Natural killer cell (primary cell): Measurements from ENCODE around the gene OPN1LW. TPM values are rescaled to one million over a fixed set of nuclear protein-coding genes. Genes with fewer than 3 reads are reported as not detected.
A peak's percentile ranks its signal among the peaks of the same experiment; 100 is the strongest.

ENCODE experiments used
- ATAC-seq, 3 donors: fragments of 150-1000 bp in 2 of 3; fragments of 200-7000 bp in 1 of 3; cut with Tn5 transposase; 1 replicate in 1 of 3; 2 replicates in 2 of 3; pipeline ENCODE4 v1.10.0; 2021; ENCODE audit warnings: mild to moderate bottlenecking in 2 of 3, moderate library complexity in 2 of 3
- DNase-seq, 2 donors: peaks; one replicate each; pipeline versions ENCODE4 v3.0.0 to v3.0.0-alpha.2; 2013 to 2021; ENCODE audit warnings: mixed read lengths in 1 of 2
- H3K27ac ChIP-seq: one replicate; pipeline ENCODE4 v1.5.1; 2013; ENCODE audit warnings: mild to moderate bottlenecking, low read length
- H3K27me3 ChIP-seq: one replicate; pipeline ENCODE4 v1.6.1; 2013; ENCODE audit warnings: low read length; ENCODE audit not compliant: control insufficient read depth, insufficient read depth
- H3K36me3 ChIP-seq: one replicate; pipeline ENCODE4 v1.6.1; 2013; ENCODE audit warnings: low read length; ENCODE audit not compliant: control insufficient read depth, insufficient read depth
- H3K4me1 ChIP-seq: one replicate; pipeline ENCODE4 v1.6.1; 2013; ENCODE audit warnings: low read length; ENCODE audit not compliant: control insufficient read depth, insufficient read depth
- H3K4me3 ChIP-seq: one replicate; pipeline ENCODE4 v1.5.1; 2013; ENCODE audit warnings: low read length
- H3K9me3 ChIP-seq: one replicate; pipeline ENCODE4 v1.6.1; 2013; ENCODE audit warnings: low read length; ENCODE audit not compliant: control insufficient read depth, insufficient read depth
- H3K27ac Mint-ChIP-seq, 2 donors: one replicate each; pipeline ENCODE4 v1.8.0; 2022; ENCODE audit warnings: mild to moderate bottlenecking in 2 of 2, mixed read lengths in 2 of 2, moderate library complexity in 1 of 2
- H3K27me3 Mint-ChIP-seq, 2 donors: one replicate each; pipeline ENCODE4 v1.8.0; 2022; ENCODE audit warnings: low read depth in 2 of 2, mixed read lengths in 2 of 2
- H3K36me3 Mint-ChIP-seq: one replicate; pipeline ENCODE4 v1.8.0; 2022; ENCODE audit warnings: mixed read lengths
- H3K4me1 Mint-ChIP-seq, 2 donors: one replicate each; pipeline ENCODE4 v1.8.0; 2022; ENCODE audit warnings: mixed read lengths in 2 of 2
- H3K4me3 Mint-ChIP-seq: one replicate; pipeline ENCODE4 v1.8.0; 2022; ENCODE audit warnings: mild to moderate bottlenecking, moderate library complexity, mixed read lengths
- H3K9me3 Mint-ChIP-seq, 2 donors: one replicate each; pipeline ENCODE4 v1.8.0; 2022; ENCODE audit warnings: mixed read lengths in 2 of 2
- CTCF ChIP-seq: fragments of 200-600 bp; IDR thresholded peaks from one replicate; pipeline ENCODE4 v1.8.0; 2022; ENCODE audit warnings: antibody characterized with exemption
- WGBS: methylation state at CpG from one replicate; pipeline ENCODE4 v1.1.7; 2013; ENCODE audit warnings: missing lambda C conversion rate; ENCODE audit not compliant: insufficient coverage; 5-methylcytosine and 5-hydroxymethylcytosine counted together
- intact Hi-C: fragments of 100-400 bp; cut with micrococcal nuclease; formaldehyde crosslinking; loops from one replicate; pipeline ENCODE4 v1.14.2; 2022
- total RNA-seq, 4 donors: library from RNA; stranded (reverse); fragments of 120-200 nt in 1 of 4; gene quantifications; one replicate each; pipeline versions ENCODE4 v1.2.3 to v1.2.4, GENCODE V29; 2013 to 2022

OPN1LW gene
- total RNA-seq, 3 donors from 2014 or later (not counting 1 experiment from before 2014, with no cell fraction given): not detected

- Histone ChIP-seq H3K4me1 (peaks cover 31% of the 10 kb centered on the region), H3K27me3 (no peaks in the 10 kb centered on the region), H3K36me3 (no peaks in the 10 kb centered on the region), H3K9me3 (no peaks in the 10 kb centered on the region), H3K27ac (peak within 1 kb of the TSS; percentile 87), H3K4me3 (peak within 1 kb of the TSS; percentile 82)
- Mint-ChIP-seq H3K36me3 (no peaks in the 10 kb centered on the region), H3K4me3 (peak within 1 kb of the TSS; percentile 94), H3K27ac (peak within 1 kb of the TSS; percentile 88 to 94), H3K9me3 (no peaks in the 10 kb centered on the region), H3K4me1 (peaks cover 35 to 40% of the 10 kb centered on the region in 2 donors), H3K27me3 (peaks cover 0 to 13% of the 10 kb centered on the region in 2 donors)
- no peak for TF ChIP-seq CTCF
- DNase-seq: peak; percentile 84 to 92
- ATAC-seq: peak; percentile 87 to 96 (median 90)
- intact Hi-C loops: loop anchor here (10.0 kb wide), 3 partner anchors 83 to 277 kb away; partner anchors contain the start of genes ARHGAP4, EMD, FLNA and IRAK1
- WGBS: 6% methylated on average over 74 of the region's 75 CpGs
Observed at GRCh38 chrX:154097589-154098541, 46.2 kb upstream of the OPN1LW start, which contains the start of gene MECP2. MECP2 (minus strand) TSS chrX:154097717.

GRCh38 chrX:154098551-154098950, 45.5 kb upstream of the OPN1LW start:
- no peak for TF ChIP-seq CTCF
- no peaks in the 10 kb centered on the region for H3K27me3 ChIP-seq
- H3K4me3 ChIP-seq: no peak overlapping the region
- H3K9me3 Mint-ChIP-seq: no peaks in the 10 kb centered on the region
- H3K27me3 Mint-ChIP-seq: peaks cover 0 to 13% of the 10 kb centered on the region in 2 donors
- no CpG with 5 or more reads among the region's 2 CpGs for WGBS
- intact Hi-C loops: loop anchor here (10.0 kb wide), 3 partner anchors 84 to 276 kb away; partner anchors contain the start of genes ARHGAP4, EMD, FLNA and IRAK1
- H3K27ac ChIP-seq: peak overlapping the region; percentile 82
- H3K4me3 Mint-ChIP-seq: peak overlapping the region; percentile 79
- no peaks in the 10 kb centered on the region for H3K9me3 ChIP-seq
- ATAC-seq (no peak), DNase-seq (no peak)
- peaks cover 32 to 36% of the 10 kb centered on the region in 2 donors for H3K4me1 Mint-ChIP-seq
- H3K36me3 Mint-ChIP-seq: no peaks in the 10 kb centered on the region
- peaks cover 28% of the 10 kb centered on the region for H3K4me1 ChIP-seq
- H3K27ac Mint-ChIP-seq: peak overlapping the region; percentile 87 to 94
- H3K36me3 ChIP-seq: no peaks in the 10 kb centered on the region

- Histone ChIP-seq H3K27ac (no peak overlapping the region), H3K27me3 (no peaks in the 10 kb centered on the region), H3K4me1 (peaks cover 5% of the 10 kb centered on the region), H3K36me3 (no peaks in the 10 kb centered on the region), H3K4me3 (no peak overlapping the region), H3K9me3 (no peaks in the 10 kb centered on the region)
- Mint-ChIP-seq H3K4me1 (no peaks in the 10 kb centered on the region), H3K4me3 (no peak overlapping the region), H3K36me3 (no peaks in the 10 kb centered on the region), H3K27ac (peak overlapping the region in 1 of 2 donors; percentile 22), H3K27me3 (peaks cover 0 to 17% of the 10 kb centered on the region in 2 donors), H3K9me3 (no peaks in the 10 kb centered on the region)
- no peak for ATAC-seq
- no peak for TF ChIP-seq CTCF
- intact Hi-C loops: no loop called here
- DNase-seq: no peak
- 100% methylated on average over 1 of the region's 6 CpGs for WGBS
Observed at GRCh38 chrX:154113729-154114128, 30.3 kb upstream of the OPN1LW start.
